LNCAP (cell line): ENCODE measurements around the gene EIF4E1B.

ENCODE experiments used
- TF ChIP-seq, protein P1 (sequence below): fragments of 450-650 bp; IDR thresholded peaks from 2 replicates; pipeline ENCODE4 v1.5.1; 2017; ENCODE audit warnings: mild to moderate bottlenecking

The EIF4E1B gene

DNA sequence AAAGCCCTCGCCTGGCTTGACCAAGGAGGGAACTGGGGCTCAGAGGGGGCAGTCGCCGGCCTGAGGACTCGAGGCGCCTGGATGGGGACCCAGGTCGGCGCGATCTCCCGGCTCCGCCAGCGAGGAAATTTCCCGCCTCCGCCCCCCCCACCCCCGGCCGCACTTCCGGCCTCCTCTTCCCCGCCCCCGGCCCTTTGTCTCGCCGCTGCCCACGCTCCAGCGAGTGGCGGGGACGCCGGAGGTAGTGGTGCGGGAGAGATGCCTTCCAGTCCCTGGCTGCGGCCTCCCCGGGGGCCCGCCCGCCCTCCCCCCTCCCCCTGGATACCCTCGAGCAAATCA, 20.1 kb upstream of the EIF4E1B start:
- TF ChIP-seq, protein P1, sequence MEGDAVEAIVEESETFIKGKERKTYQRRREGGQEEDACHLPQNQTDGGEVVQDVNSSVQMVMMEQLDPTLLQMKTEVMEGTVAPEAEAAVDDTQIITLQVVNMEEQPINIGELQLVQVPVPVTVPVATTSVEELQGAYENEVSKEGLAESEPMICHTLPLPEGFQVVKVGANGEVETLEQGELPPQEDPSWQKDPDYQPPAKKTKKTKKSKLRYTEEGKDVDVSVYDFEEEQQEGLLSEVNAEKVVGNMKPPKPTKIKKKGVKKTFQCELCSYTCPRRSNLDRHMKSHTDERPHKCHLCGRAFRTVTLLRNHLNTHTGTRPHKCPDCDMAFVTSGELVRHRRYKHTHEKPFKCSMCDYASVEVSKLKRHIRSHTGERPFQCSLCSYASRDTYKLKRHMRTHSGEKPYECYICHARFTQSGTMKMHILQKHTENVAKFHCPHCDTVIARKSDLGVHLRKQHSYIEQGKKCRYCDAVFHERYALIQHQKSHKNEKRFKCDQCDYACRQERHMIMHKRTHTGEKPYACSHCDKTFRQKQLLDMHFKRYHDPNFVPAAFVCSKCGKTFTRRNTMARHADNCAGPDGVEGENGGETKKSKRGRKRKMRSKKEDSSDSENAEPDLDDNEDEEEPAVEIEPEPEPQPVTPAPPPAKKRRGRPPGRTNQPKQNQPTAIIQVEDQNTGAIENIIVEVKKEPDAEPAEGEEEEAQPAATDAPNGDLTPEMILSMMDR: no peak

DNA sequence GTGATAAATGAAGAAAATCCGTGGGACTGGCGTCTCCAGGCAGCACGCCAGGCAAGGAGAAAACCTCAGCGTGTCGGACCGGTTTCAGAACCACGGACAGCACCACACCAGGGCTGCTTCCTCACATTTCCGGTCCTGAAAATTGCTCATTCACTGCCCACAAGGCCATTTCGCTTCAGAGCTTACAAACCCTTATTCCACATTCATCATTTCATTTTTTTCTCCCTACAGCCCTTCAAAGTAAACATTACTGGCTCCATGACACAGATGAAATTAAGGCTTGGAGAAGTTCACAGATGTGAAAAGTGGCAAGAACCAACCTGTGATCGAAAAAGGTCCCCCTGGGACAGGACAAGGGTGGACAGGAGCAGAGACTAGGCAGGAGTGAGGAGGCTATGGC, 19.0 kb upstream of the EIF4E1B start:
- TF ChIP-seq, protein P1: no peak

DNA sequence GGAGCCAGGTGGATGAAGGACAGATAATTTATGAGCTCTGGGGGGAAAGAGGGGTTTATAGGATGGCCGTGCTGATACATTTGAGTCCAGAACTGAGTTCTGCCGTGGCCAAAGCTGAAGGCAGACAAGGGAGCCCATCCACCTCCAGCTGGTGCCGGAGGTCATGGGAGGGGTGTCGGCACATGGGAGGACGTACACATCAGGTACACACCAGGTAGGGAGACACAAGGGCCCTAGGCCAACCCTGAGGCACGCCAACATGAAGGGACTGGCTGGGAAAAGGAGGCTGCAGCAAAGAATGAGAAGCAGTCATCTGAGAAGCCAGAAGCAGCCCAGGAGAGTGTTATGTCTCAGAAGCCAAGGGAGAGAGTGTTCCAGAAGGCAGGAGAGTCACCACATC, 18.5 kb upstream of the EIF4E1B start:
- TF ChIP-seq, protein P1: no peak

DNA sequence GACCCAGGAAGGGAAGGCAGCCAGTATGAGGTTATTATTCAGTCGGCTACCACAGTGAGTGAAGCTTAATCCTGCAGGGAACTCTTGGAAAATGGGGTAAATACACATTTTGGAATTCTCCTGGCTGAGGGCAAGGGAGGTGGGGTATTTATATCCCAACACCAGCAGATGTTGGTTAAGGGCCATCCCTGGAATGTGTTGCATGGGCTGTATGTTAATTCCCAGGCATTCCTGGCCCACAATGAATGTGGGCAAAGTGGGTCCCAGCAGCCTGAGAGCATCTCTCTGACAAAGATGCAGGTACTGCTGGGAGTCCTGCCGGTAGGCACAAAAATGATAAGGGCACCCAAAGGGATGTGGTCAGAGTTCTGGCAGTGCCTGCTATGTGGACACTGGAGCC, 17.6 kb upstream of the EIF4E1B start:
- TF ChIP-seq, protein P1: no peak

DNA sequence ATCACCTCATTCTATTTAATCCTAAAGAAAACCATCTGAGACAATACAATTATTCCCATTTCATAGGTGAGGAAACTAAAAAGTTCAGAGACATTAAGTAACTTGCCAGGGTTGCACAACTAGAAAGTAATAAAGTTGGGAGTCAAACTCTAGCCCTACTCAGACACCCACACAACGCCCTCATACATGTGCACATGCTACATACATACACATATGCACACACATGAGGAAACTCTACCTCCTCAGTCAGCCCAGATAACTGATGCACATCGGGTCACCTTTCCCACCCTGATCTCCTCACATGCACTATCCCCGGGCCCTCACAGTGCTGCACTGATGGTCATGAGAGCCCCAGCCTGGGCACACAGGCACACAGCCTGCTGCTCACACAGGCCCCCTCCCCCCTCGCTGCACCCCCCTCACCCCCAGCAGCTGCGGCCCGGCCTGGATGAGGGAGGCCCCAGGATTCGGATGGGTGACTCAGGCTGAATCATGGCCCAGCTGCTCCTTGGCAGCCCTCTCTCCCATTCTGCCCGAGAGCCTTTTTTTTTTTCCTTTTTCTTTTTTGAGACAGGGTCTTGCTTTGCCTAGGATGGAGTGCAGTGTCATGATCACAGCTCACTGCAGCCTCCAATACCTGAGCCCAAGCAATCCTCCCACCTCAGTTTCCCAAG, 15.5 kb upstream of the EIF4E1B start:
- TF ChIP-seq, protein P1: no peak

DNA sequence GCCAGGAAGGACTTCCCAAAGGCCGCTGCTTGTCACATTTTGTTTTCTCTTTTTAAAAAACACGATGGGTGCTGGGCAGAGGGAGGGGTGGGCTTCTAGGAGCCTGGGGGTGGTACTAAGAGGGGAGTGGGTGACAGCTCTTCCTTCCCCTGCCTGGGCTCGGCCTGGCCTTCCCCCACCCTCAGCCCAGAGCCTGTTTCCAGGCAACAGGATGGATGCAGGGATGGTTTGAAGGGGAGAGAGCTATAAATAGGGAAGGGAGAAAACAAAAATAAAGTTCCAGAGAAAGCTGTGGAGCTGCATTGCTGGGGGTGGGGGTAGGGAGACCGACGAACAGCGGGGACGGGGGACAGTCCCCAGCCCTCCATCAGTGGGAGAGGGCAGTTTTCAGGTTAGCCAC, 14.0 kb upstream of the EIF4E1B start:
- TF ChIP-seq, protein P1: no peak

DNA sequence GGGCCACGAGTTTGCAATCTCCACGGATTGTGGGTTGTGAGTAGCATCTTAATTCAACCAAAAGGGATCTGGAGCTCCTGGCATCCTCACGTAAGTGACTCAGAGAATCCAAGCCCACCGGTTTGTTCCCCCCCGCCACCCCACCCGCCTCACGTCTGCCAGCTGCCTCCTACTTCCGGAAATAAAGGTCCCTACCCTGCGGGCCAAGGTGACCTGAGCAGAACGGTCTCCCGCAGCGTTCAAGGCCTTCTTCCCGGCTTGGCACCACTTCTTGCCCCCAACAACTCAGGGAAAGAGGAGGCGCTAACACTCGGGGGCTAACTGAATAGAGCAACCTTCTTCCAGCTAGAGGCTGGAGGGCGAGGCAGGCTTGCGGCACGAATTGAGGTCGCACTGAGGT, 11.7 kb upstream of the EIF4E1B start:
- TF ChIP-seq, protein P1: no peak

DNA sequence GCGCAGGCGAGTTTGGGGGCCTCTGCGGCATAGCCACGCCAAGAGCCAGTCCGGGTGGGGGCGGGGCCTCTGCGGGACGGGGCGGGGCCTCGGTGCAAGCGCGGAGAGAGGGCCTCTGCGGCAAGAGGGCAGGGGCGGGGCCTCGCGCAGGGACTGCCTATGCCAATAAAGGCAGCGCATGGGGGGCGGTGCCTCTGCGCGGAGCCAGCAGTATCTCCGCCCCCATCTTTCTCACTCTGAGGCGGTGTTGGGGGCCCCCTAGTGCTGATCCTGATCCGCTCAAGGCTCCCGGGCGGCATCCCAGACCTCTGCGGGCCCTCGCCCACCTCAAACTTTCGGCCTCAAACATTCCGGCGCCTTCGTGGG, 11.3 kb upstream of the EIF4E1B start:
- TF ChIP-seq, protein P1: no peak
